Adrenal gland (tissue), 5 donors: ENCODE results near the gene SYNE1.
"Not testable (repeated sequence)": the region's sequence is repeated elsewhere in the genome, so short reads cannot be mapped to it uniquely, and the experiment has no call there.

Source experiments
- CTCF ChIP-seq, 6 experiments: fragments of 450-650 bp in 4 of 6; fragments of 200-600 bp in 2 of 6; sonication (generic) in 1 of 6; IDR thresholded peaks; 1 replicate in 5 of 6; 2 replicates in 1 of 6; pipeline versions ENCODE4 v1.5.1 to v1.8.0; 2016 to 2021; ENCODE audit warnings: antibody characterized with exemption in 6 of 6, mild to moderate bottlenecking in 2 of 6, moderate library complexity in 1 of 6
- POLR2A ChIP-seq, 2 donors: fragments of 450-650 bp; IDR thresholded peaks; one replicate each; pipeline ENCODE4 v1.6.1; 2017; ENCODE audit warnings: antibody characterized with exemption in 2 of 2, mild to moderate bottlenecking in 2 of 2, moderate library complexity in 1 of 2
- donor health status: DM: no; HTN: no; CAD: no.

GRCh38 chr6:152421496-152421895, 215.7 kb downstream of the SYNE1 start:
- TF ChIP-seq POLR2A, CTCF (IDR thresholded peaks at IDR 0.05): not testable (repeated sequence)
